HG02840 (cell line): Measurements from ENCODE around the gene ARMC3.

Experiments
- ATAC-seq: cut with Tn5 transposase; IDR thresholded peaks from one replicate; pipeline ENCODE4 v1.9.1; 2021; ENCODE audit warnings: mild to moderate bottlenecking, moderate library complexity, moderate number of reproducible peaks; ENCODE audit not compliant: unreplicated experiment, low FRiP score

The ARMC3 gene

DNA sequence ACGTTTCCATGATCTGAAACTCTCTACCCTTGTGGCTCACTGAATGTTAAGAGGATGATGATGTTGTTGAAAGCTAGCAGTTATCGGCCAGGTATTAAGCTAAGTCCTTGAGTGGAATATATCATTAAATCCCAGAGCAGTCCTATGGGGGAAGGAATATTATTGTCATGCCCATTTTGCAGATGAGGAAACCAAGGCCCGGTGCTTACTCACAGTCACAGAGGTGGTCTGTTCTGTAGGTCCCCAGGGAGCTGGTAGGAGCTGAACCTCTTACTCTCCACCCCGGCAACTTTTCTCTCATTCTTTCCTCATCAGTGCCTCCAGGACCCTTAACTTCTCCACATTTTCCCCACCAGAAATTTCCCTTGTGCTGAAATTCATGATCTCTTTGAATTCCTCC lies 62.6 kb downstream of the ARMC3 start:
- ATAC-seq: no peak

DNA sequence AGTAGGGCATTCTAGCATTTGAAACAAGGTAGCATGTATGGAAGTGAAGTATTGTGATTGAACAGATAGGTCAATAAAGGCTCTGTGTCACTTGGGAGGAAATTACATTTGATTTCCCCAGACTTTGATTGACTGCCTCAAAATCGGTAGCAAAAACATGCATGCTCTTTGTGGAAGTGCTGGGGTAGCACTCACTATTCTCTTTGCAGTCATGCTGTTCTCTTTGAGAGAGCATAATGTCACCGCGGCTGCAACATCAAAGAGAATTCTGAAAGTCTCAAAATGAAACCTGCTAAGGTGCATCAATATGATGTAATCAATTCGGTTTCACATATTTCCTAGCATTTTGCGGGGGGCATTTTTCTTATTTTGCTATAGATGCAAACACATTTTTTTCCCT lies 64.2 kb downstream of the ARMC3 start:
- ATAC-seq: no peak

DNA sequence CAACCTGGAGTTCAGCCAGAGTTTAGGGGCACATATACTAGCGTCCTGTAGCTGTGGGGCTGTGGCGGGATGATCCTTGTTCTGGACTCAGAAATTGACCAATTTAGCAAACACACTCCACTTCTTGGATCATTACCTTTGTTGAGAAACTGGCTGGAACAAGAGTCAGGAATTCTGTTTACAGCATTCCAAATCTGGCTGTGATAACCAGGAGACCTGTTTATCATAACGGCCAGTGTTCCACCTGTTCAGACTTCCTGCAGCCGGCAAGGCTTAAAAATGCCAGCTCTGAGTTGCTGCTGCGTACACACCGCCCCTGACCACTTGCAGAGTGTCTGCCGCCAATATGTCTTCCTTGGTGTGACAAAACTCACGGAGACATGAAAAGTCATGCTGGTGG lies 64.8 kb downstream of the ARMC3 start:
- no peak for ATAC-seq

GRCh38 chr10:22993314-22993713 lies 65.5 kb downstream of the ARMC3 start:
- ATAC-seq: no peak

GRCh38 chr10:22997096-22997495 lies 69.2 kb downstream of the ARMC3 start:
- ATAC-seq: no peak

GRCh38 chr10:22998091-22998490 lies 70.2 kb downstream of the ARMC3 start:
- no peak for ATAC-seq

DNA sequence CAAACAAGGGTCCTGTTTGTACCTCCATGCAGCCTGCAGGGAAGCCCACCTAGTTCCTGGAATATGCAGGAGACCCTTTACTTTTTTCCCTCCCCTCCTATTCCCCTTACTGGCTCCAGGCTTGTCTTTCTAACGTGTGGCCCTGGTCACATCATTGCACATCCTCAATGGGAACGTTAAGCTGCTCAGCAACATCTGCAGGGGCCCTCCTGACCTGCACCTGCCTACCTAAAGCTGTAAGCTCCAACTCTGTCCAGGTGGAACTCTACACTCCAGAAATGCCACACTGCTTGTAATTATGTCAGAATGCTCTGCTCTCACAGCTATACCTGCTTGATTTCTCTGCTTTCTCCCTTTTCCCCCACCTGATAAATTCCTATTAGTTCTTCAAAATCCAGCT lies 72.1 kb downstream of the ARMC3 start:
- ATAC-seq: no peak

GRCh38 chr10:23001901-23002516 lies 74.2 kb downstream of the ARMC3 start:
- no peak for ATAC-seq

- no peak for ATAC-seq
These were observed 77.3 kb downstream of the ARMC3 start for GRCh38 chr10:23005150-23005549.

GRCh38 chr10:23013581-23014335 lies 85.9 kb downstream of the ARMC3 start:
- ATAC-seq: no peak

GRCh38 chr10:23015021-23015707 lies 87.3 kb downstream of the ARMC3 start:
- no peak for ATAC-seq

DNA sequence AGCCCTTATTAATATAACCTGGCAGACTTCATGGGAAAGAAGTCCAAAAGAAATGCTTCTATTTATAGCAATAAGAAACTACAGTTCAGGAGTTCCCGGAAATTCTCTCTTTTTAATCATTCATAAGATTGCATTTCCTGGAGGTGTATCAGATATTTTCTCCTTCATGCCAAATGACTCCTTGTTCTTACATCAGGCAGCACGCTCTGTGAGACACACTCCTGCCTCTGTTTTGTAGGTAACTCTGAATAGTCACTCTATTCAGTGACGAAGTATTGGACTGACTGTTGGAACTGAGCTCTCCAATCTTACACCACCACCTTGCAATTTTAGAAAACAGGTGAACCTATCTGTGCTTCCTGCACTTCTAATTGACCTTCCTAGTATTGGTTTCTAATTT lies 88.8 kb downstream of the ARMC3 start:
- no peak for ATAC-seq

- ATAC-seq: no peak
These were observed 91.8 kb downstream of the ARMC3 start for GRCh38 chr10:23019633-23020032.

DNA sequence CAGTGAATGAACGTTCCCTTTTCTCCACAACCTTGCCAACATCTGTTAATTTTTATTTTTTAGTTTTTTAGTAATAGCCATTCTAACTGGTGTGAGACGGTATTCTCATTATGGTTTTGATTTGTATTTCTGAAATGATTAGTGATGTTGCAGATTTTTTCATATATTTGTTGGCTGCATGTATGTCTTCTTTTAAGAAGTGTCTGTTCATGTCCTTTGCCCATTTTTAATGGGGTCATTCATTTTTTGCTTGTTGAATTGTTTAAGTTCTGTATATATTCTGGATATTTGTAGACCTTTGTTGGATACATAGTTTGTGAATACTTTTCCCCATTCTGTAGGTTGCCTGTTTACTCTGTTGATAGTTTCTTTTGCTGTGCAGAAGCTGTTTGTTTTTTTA lies 93.6 kb downstream of the ARMC3 start:
- no peak for ATAC-seq

GRCh38 chr10:23024002-23024401 lies 96.1 kb downstream of the ARMC3 start:
- no peak for ATAC-seq

DNA sequence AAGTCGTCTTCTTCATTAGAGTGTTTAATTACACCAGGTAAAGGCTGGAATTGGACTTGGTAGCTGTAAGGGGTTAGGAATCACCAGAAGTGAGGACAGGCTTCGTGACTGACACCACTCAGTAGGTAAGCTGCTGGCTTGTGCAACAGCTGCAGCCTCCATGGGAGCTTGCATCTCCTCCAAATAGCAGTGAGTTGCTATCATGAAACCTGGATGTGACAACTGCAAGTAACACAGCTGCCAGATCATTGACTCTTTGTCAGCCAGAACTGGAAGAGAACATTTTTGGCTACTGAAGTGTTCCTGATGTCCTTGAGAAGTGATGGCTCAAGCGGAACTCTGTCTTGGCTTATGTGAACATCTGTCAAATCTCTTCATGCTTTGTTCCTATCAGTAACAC lies 103.5 kb downstream of the ARMC3 start:
- ATAC-seq: no peak

DNA sequence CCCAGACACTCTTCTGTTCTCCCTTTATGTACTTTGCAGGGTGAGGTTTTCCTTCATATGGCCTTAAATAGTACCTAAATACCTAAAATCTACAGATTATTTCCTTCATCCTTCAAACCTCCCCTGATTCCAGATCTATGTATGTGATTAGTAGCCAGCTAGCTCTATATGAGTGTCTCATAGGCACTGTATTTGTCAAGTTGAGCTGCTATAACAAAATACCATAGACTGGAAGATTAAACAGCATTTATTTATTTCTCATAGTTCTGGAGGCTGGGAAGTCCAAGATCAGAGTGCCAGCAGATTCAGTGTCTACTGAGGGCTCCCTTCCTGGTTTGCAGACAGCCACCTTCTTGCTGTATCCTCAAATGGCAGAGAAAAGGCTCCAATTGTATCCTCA lies 106.9 kb downstream of the ARMC3 start:
- no peak for ATAC-seq

GRCh38 chr10:23035569-23035968 lies 107.7 kb downstream of the ARMC3 start:
- ATAC-seq: no peak

DNA sequence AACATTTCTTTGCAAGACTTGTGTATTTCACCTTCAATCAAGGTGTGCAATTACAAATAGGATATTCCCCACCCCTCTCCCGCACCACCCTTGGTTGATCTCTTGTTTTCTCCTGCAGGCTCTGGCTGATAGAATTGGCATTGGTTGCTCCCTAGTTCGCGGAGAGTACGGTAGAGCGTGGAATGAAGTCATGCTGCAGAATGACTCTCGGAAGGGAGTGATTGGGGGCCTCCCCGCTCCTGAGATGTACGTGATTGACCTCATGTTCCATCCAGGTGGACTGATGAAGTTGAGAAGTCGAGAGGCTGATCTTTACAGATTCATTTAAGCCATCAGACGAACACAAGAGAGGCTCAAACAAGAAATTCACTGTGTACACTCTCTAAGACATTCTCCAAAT lies 109.3 kb downstream of the ARMC3 start:
- ATAC-seq: no peak

DNA sequence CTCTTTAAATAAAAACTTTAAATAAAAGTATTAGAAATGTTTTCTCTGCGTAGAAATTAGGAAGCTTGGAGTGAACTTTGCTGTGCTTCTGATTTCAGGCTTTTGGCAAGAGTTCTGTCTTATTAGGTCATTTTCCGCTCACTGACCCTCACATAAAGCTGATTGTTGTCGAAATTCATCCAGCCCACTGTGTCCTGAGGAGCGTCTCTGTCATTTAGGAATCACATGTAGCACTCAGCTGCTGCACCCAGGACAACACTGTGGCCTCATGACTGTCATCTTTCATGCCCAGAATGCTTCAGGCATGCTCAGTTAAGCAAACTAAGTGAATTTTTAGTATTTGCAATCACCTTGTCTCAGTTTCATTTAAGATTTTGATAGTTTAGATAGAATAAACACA lies 109.7 kb downstream of the ARMC3 start:
- no peak for ATAC-seq

DNA sequence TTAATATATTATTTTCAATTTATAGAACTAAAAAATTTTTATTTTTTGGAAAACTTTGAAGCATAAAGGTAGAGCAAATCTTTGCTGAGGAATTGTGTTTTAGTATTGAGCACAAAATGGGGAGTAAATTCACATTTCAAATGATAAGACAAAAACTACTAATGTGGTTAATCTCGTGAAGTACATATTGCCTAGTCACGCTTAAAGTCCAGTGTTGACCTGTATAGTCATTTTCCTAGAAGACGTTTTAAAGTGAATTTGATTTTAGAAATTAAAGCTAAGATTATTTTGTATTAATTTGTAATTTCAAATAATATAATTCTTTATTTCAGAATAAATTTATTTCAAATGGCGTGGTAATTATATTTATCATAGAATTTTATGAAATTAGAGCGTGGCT lies 110.3 kb downstream of the ARMC3 start:
- ATAC-seq: no peak

DNA sequence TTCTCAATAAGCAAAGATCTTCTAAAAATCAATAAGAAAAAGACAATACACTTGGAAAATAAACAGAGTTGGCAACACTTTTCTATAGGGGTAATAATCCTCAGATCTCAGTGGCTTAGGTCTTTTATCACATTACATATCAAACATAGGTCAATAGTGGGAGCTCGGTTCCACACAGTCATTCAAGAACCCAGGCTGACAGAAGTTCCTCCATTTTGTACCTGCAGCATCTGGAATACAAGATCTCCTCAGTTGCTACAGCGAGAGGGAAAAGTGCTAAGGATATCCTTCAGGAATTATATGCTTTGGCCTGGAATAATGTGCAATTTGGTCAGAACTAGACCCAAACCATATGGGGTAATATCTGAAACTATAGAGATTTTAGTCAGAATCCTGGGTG lies 112.1 kb downstream of the ARMC3 start:
- no peak for ATAC-seq
